VCaP (cell line): ENCODE data around the gene CNP.
"Not testable (repeated sequence)": the region's sequence is repeated elsewhere in the genome, so short reads cannot be mapped to it uniquely, and the experiment has no call there.

Experiments used
- H3K27ac ChIP-seq: fragments of 450-650 bp; 2 replicates; pipeline ENCODE4 v1.5.1; 2017
- TF ChIP-seq, protein P1 (sequence below): fragments of 450-650 bp; conservative IDR thresholded peaks from 2 replicates; pipeline ENCODE4 v1.5.1; 2017; ENCODE audit warnings: mild to moderate bottlenecking, moderate library complexity

CNP gene

DNA sequence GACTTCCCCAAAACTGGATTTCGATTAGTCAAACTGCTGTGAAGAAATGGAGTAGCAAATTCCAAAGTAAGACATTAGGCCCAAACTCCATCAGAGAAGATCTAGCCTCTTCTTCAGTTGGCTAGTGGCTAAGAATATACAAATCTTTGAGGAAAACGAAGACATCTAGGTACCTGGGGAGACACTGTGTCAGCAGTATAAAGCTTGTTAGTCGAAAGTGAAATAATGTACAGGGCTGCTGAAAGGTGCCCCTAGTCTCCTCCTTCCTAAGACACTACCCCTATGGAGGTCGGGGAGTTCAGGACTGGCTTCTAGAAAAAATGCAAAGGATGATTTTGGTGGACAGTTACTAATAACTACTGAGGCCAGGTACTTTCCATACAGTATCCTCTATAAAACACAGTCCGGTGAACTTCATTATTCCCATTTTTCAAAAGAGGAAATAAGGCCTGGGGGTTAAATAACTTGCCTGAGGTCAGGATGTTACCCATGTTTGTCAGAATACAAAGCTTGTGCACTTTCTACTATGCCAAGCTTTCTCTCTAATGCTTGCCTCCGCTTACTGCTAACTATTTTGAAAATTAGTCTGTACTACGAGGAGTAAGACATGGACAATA, 35.7 kb downstream of the CNP start:
- H3K27ac ChIP-seq, result no peak overlapping the region
- TF ChIP-seq, protein P1, sequence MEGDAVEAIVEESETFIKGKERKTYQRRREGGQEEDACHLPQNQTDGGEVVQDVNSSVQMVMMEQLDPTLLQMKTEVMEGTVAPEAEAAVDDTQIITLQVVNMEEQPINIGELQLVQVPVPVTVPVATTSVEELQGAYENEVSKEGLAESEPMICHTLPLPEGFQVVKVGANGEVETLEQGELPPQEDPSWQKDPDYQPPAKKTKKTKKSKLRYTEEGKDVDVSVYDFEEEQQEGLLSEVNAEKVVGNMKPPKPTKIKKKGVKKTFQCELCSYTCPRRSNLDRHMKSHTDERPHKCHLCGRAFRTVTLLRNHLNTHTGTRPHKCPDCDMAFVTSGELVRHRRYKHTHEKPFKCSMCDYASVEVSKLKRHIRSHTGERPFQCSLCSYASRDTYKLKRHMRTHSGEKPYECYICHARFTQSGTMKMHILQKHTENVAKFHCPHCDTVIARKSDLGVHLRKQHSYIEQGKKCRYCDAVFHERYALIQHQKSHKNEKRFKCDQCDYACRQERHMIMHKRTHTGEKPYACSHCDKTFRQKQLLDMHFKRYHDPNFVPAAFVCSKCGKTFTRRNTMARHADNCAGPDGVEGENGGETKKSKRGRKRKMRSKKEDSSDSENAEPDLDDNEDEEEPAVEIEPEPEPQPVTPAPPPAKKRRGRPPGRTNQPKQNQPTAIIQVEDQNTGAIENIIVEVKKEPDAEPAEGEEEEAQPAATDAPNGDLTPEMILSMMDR, result no peak

DNA sequence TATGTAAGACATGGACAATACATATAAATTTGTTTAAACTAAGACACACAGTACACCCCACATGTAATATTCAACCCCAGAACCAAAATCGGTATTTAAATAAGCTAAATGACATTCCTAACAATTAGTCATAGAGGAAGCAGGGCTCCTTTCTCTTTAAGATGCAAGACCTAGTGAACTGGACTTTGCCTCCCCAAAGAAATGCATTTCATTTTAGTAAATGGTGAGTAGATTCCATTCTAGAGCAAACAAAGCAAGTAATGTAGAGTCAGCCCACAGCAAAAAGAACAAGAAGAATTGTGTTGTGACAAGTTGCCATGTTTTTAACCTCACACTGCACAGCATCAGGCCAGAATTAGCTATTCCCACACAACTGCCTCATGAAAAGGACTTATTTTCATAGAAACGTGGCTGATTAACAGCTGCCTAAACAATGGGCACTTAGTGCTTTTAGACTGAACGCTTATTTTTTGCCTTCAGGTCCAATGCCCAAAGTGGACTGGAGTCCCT, 36.3 kb downstream of the CNP start:
- no peak overlapping the region for H3K27ac ChIP-seq
- TF ChIP-seq, protein P1, result no peak

DNA sequence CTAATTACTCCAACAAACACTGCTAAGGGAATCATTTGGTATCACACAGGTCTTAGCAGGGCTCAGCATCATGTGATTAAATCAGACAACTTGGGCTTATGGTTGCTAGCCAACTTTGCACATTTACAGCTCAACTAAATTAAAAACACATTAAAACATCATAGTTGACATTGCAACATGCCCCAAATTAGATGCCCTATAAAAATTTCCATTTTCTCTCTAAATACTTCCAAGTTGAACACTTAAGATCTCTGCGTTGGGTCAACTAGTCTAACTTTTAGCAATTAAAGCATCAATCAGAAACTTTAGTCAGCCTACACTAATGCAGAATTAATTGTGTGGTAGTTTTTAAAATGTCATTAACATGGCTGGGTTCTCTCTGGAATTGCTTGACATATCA, 38.6 kb downstream of the CNP start:
- no peak overlapping the region for H3K27ac ChIP-seq
- TF ChIP-seq, protein P1, result no peak

DNA sequence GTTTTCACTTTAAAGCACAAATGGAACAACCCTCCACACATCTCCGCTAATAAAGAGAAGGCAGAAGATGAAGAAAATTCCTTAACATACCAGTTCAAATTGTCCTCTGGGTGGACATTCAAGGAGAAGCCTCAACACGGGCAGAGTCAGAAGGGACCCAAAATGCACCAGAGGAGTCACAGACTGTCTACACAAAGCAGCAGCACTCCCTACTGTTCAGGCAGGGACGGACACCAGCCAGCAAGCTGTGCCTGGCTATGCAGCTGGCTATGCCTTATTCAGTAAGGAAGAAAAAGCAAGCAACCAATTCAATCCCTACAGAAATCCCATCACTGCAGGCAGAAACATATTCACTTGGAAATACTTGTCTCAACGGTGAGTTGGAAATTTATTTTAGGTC, 42.6 kb downstream of the CNP start:
- H3K27ac ChIP-seq, result no peak overlapping the region
- TF ChIP-seq, protein P1, result no peak

DNA sequence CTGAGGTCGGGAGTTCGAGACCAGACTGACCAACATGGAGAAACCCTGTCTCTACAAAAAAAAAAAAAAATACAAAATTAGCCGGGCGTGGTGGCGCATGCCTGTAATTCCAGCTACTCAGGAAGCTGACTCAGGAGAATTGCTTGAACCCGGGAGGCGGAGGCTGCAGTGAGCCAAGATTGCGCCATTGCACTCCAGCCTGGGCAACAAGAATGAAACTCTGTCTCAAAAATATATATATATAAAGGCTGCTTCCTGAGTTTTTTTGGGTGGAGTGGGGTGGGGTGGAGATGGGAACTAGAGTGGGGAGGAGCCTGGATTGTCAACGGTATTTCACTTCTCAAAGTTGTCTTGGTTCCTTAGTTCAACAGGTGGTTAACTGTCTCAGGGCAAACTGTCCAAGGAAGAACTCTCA, 43.7 kb downstream of the CNP start:
- H3K27ac ChIP-seq, result not testable (repeated sequence)

DNA sequence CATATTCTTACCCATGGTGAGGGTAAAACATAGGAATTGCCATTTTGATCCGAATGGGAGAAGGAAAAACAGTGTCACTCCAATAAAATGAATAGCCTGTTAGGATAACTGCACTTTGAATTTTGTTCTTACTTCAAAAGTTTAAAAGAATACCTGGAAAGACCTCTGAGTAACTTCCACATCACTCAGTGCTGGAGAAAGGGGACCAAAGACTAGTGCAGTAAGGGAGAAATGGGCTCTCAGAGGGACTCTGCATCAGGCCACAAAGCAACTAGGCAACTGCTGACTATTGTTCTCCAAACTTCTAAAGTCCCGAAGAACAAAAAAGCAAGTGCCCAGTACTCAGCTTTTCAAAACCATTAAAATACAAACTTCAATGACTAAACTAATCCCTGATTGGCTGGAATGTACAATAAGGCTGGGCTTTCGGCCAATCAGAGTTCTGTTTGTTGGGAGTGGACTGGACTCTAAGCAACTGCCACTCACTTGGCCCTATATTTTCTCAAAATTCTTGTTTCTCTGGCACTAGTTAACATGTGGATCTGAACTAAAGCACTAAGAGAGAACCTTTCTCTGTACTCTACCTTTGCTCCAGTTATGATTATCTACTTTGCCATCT, 44.4 kb downstream of the CNP start:
- no peak overlapping the region for H3K27ac ChIP-seq
- TF ChIP-seq, protein P1, result no peak

DNA sequence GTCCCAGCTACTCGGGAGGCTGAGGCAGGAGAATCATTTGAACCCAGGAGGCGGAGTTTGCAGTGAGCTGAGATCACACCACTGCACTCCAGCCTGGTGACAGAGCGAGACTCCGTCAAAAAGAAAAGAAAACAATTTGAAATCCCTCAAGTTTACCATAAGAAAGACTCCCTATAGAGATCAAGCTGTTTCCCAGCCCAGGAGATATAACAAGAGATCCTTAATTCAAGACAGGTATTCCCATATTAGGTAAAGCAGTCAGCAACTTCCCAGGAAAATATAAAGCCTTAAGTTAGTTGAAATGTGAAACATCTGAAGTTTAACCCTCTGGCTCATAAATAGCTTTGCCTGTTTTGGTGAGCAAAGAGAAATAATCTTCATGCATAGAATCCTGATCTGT, 45.8 kb downstream of the CNP start:
- not testable (repeated sequence) for H3K27ac ChIP-seq

DNA sequence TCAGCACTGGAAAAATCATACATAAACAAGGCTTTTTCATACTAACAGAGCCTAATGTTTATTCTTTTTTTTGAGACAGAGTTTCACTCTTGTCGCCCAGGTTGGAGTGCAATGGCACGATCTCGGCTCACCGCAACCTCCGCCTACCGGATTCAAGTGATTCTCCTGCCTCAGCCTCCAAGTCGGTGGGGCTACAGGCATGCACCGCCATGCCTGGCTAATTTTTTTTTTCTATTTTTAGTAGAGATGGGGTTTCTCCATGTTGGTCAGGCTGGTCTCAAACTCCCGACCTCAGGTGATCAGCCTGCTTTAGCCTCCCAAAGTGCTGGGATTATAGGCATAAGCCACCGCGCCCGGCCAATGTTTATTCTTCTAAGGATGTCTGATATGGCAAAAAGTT, 47.1 kb downstream of the CNP start:
- not testable (repeated sequence) for H3K27ac ChIP-seq

DNA sequence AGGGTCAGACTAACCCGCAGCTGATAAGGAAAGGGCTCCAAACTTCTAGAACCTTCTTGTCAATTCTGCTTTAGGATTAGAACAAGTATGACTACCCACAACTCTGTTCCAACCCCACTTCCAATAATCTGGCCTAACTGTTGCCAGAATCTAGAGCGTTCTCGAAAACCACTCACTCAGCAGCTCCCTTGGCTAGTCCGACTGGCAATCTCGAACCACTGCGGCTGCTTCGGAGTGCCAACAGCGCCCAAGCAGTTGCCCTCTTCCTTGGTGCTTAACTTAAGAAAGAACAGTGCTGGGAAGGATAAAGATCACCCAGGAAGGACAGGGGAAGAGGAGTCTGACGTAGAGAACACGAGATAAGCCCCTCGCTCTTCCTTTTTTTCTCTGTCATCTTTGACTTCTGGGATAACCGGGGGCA, 49.8 kb downstream of the CNP start:
- peak overlapping the region; percentile 84 for H3K27ac ChIP-seq
- TF ChIP-seq, protein P1, result no peak
